GM12878 (cell line): ENCODE measurements around the gene GADL1. TPM values are rescaled to one million over a fixed set of nuclear protein-coding genes. Genes with fewer than 3 reads are reported as not detected.

Source experiments
- ATAC-seq: fragments of 200-7000 bp; cut with Tn5 transposase; 3 replicates; pipeline ENCODE4 v1.9.1; 2020; ENCODE audit warnings: mild to moderate bottlenecking, moderate library complexity
- BruUV-seq: library from RNA; stranded (reverse); fragments of 400-500 nt; replicated peaks from 2 replicates; lab custom pipeline; 2021; lab: Mats Ljungman, UMichigan
- CTCF ChIA-PET: fragments of 300-600 bp; sonication (Branson Sonifier 250); formaldehyde crosslinking; extraction: SDS; loops from one replicate; lab custom pipeline; 2021; ENCODE audit warnings: inconsistent platforms; lab: Yijun Ruan, JAX
- POLR2A ChIA-PET: fragments of 350-600 bp; formaldehyde crosslinking; extraction: SDS; loops from one replicate; lab custom pipeline; 2021; ENCODE audit warnings: inconsistent platforms; lab: Charles Lee
- RAD21 ChIA-PET: fragments of 300-600 bp; sonication (Branson Sonifier 250); formaldehyde crosslinking; loops from one replicate; lab custom pipeline; 2023; ENCODE audit warnings: antibody characterized with exemption; ENCODE audit not compliant: unreplicated experiment; lab: Charles Lee
- SMC1A ChIA-PET: fragments of 300-600 bp; sonication (Branson Sonifier 250); formaldehyde crosslinking; loops from one replicate; lab custom pipeline; 2023; ENCODE audit not compliant: unreplicated experiment, uncharacterized antibody; lab: Charles Lee
- DNase-seq: peaks from one replicate; pipeline ENCODE4 v3.0.0-alpha.2; 2011; ENCODE audit warnings: low read depth, low spot score
- FAIRE-seq: peaks from 3 replicates; lab custom pipeline; 2011; peaks lifted over from hg19 to GRCh38; lab: Jason Lieb, UNC
- H2AFZ ChIP-seq: 2 replicates; pipeline ENCODE4 v1.6.0; 2011; ENCODE audit warnings: low read depth, low read length, control low read depth; ENCODE audit not compliant: control insufficient read depth
- H3K27ac ChIP-seq: 2 replicates; pipeline ENCODE4 v1.5.1; 2011; ENCODE audit warnings: control low read depth; ENCODE audit not compliant: control insufficient read depth, insufficient read depth
- H3K27me3 ChIP-seq, 2 experiments: replicated peaks in 1 of 2; 2 replicates each; pipeline versions ENCODE4 v1.6.0 to v1.6.1; 2011; ENCODE audit warnings: low read length in 1 of 2; ENCODE audit not compliant: control insufficient read depth in 2 of 2, insufficient read depth in 2 of 2
- H3K36me3 ChIP-seq, 2 experiments: 2 replicates each; pipeline ENCODE4 v1.5.1; 2011; ENCODE audit warnings: low read length in 1 of 2; ENCODE audit not compliant: control insufficient read depth in 2 of 2, insufficient read depth in 2 of 2
- H3K4me1 ChIP-seq: 2 replicates; pipeline ENCODE4 v1.6.1; 2011; ENCODE audit warnings: mild to moderate bottlenecking, low read length, moderate library complexity, mixed read lengths; ENCODE audit not compliant: control insufficient read depth, insufficient read depth
- H3K4me2 ChIP-seq: 2 replicates; pipeline ENCODE4 v1.6.0; 2011; ENCODE audit warnings: control low read depth; ENCODE audit not compliant: control insufficient read depth, insufficient read depth
- H3K4me3 ChIP-seq: fragments of 200-600 bp; sonication (generic); 2 replicates; pipeline ENCODE4 v1.5.1; 2016
- H3K79me2 ChIP-seq: 2 replicates; pipeline ENCODE4 v1.6.0; 2011; ENCODE audit warnings: low read length; ENCODE audit not compliant: control insufficient read depth, insufficient read depth
- H3K9ac ChIP-seq: 2 replicates; pipeline ENCODE4 v1.8.0; 2011; ENCODE audit warnings: low read length, control low read depth, mixed read lengths; ENCODE audit not compliant: control insufficient read depth, insufficient read depth
- H3K9me3 ChIP-seq: replicated peaks from 3 replicates; pipeline ENCODE4 v1.5.1; 2011; ENCODE audit warnings: mild to moderate bottlenecking, low read length; ENCODE audit not compliant: control insufficient read depth, insufficient read depth
- H4K20me1 ChIP-seq: 2 replicates; pipeline ENCODE4 v1.6.0; 2011; ENCODE audit not compliant: control insufficient read depth, insufficient read depth
- CBFB ChIP-seq: IDR thresholded peaks from 2 replicates; pipeline ENCODE4 v1.6.1; 2016; ENCODE audit warnings: antibody characterized with exemption, low read depth
- CHD2 ChIP-seq: IDR thresholded peaks from 2 replicates; pipeline ENCODE4 v1.6.1; 2011; ENCODE audit warnings: low read depth, low read length, improper control_type of control experiment, borderline replicate concordance
- ESRRA ChIP-seq: IDR thresholded peaks from 2 replicates; pipeline ENCODE4 v1.6.1; 2012; ENCODE audit warnings: mild to moderate bottlenecking, low read length, improper control_type of control experiment
- HSF1 ChIP-seq: fragments of 150-350 bp; IDR thresholded peaks from 2 replicates; pipeline ENCODE4 v1.6.1; 2014; ENCODE audit warnings: mild to moderate bottlenecking, low read depth, low read length
- MTA3 ChIP-seq: IDR thresholded peaks from 2 replicates; pipeline ENCODE4 v1.6.1; 2012; ENCODE audit warnings: low read length, inconsistent platforms, borderline replicate concordance
- PAX5 ChIP-seq: IDR thresholded peaks from 2 replicates; pipeline ENCODE4 v1.6.1; 2011; ENCODE audit warnings: low read depth, low read length, borderline replicate concordance
- SMAD5 ChIP-seq: IDR thresholded peaks from 2 replicates; pipeline ENCODE4 v1.6.1; 2016; ENCODE audit warnings: antibody characterized with exemption, low read depth
- SMC3 ChIP-seq: IDR thresholded peaks from 2 replicates; pipeline ENCODE4 v1.6.1; 2011; ENCODE audit warnings: low read length, improper control_type of control experiment, borderline replicate concordance
- WRNIP1 ChIP-seq: IDR thresholded peaks from 2 replicates; pipeline ENCODE4 v1.6.1; 2011; ENCODE audit warnings: low read depth, low read length, improper control_type of control experiment, borderline replicate concordance
- in situ Hi-C: fragments of 300-500 bp; cut with MboI; formaldehyde crosslinking; loops from 9 replicates; pipeline ENCODE4 v1.14.3; 2018; ENCODE audit warnings: mixed read lengths
- intact Hi-C: fragments of 100-400 bp; cut with micrococcal nuclease; formaldehyde crosslinking; loops from one replicate; pipeline ENCODE4 v1.14.2; 2022; ENCODE audit not compliant: unreplicated experiment
- polyA plus RNA-seq, 11 experiments: library from polyadenylated mRNA; depleted of rRNA in 4 of 11; unstranded in 6 of 11; stranded (reverse) in 5 of 11; fragments of >200 nt; fragmentation: Nextera tagmentation in 4 of 11; fragmentation: Illumina TruSeq in 1 of 11; extraction: Ambion mirVana in 4 of 11; extraction: Trizol in 1 of 11; gene quantifications; 1 replicate in 1 of 11; 2 replicates in 10 of 11; pipeline versions ENCODE4 v1.2.1 to v1.2.3, GENCODE V29; 2011 to 2016; ENCODE audit warnings: inconsistent platforms in 2 of 11, missing spikeins in 2 of 11, low read depth in 1 of 11
- total RNA-seq, 4 experiments: library from RNA; depleted of rRNA in 3 of 4; stranded (reverse); fragments of >200 nt in 3 of 4; fragmentation: Illumina TruSeq in 1 of 4; extraction: Trizol in 1 of 4; gene quantifications; 2 replicates each; pipeline versions ENCODE4 v1.2.1 to v1.2.3, GENCODE V29; 2013 to 2021

Gene GADL1
- total and polyA plus RNA-seq, 10 of the 15 experiments (the other 5 are each of a cell fraction or from before 2014, with no cell fraction given) = 0.04 TPM; not detected in 9

GRCh38 chr3:30743641-30744317, 150.7 kb downstream of the GADL1 start:
- POLR2A ChIA-PET = interaction anchor here (0.7 kb wide), 1 partner anchor 8 kb away, joined by 3 read pairs; no protein-coding TSS in a partner anchor
- SMC1A ChIA-PET = interaction anchor here (1.4 to 1.5 kb wide), 2 partner anchors 21 to 42 kb away, joined by 3 to 4 read pairs; no protein-coding TSS in a partner anchor
- in situ Hi-C loops (no loop called here), intact Hi-C loops (no loop called here)
- CTCF ChIA-PET = interaction anchor here (1.3 kb wide), 1 partner anchor 28 kb away, joined by 3 read pairs; no protein-coding TSS in a partner anchor
- Histone ChIP-seq H3K79me2 (no peaks in the 10 kb centered on the region), H3K27me3 (no peaks in the 10 kb centered on the region), H3K9ac (no peak overlapping the region), H3K36me3 (no peaks in the 10 kb centered on the region), H3K4me2 (no peak overlapping the region), H4K20me1 (no peaks in the 10 kb centered on the region; the same call in 1 of the 2 replicates), H3K9me3 (no peaks in the 10 kb centered on the region), H2AFZ (no peak overlapping the region), H3K4me3 (no peak overlapping the region), H3K27ac (no peak overlapping the region), H3K4me1 (no peaks in the 10 kb centered on the region)
- TF ChIP-seq SMC3 (no peak), PAX5 (no peak), ESRRA (no peak), MTA3 (no peak), WRNIP1 (no peak), SMAD5 (no peak), CHD2 (no peak), CBFB (no peak), HSF1 (no peak)
- DNase-seq (no peak), FAIRE-seq (no peak), ATAC-seq (no peak)
- BruUV-seq = no TSS peak
- RAD21 ChIA-PET = no interaction called here
